K562 (cell line): ENCODE measurements around the gene CLCN5. TPM values are rescaled to one million over a fixed set of nuclear protein-coding genes. Genes with fewer than 3 reads are reported as not detected.

Experiments
- ATAC-seq: fragments of 200-7000 bp; cut with Tn5 transposase; 3 replicates; pipeline ENCODE4 v1.9.1; 2020; ENCODE audit warnings: moderate library complexity
- BruUV-seq: library from RNA; stranded (reverse); fragments of 400-500 nt; replicated peaks from 2 replicates; lab custom pipeline; 2021; lab: Mats Ljungman, UMichigan
- CTCF ChIA-PET: fragments of 300-600 bp; formaldehyde crosslinking; extraction: SDS; loops from one replicate; lab custom pipeline; 2021; ENCODE audit warnings: low intra/inter-chr PET ratio; lab: Yijun Ruan, JAX
- POLR2A ChIA-PET: fragments of 300-600, 350-650 bp; sonication (Branson Sonifier 250); formaldehyde crosslinking; extraction: SDS; loops from one replicate; lab custom pipeline; 2021; ENCODE audit warnings: antibody characterized with exemption, inconsistent platforms; lab: Yijun Ruan, JAX
- DNase-seq, 4 experiments: peaks; one replicate each; pipeline versions ENCODE4 v3.0.0 to v3.0.0-alpha.2; 2011 to 2018; ENCODE audit warnings: low spot score in 3 of 4, mixed read lengths in 3 of 4; ENCODE audit errors: extremely low read depth in 1 of 4
- FAIRE-seq: peaks from 2 replicates; lab custom pipeline; 2011; peaks lifted over from hg19 to GRCh38; lab: Jason Lieb, UNC
- H2AFZ ChIP-seq: 2 replicates; pipeline ENCODE4 v1.6.0; 2011; ENCODE audit warnings: low read depth, low read length, control low read depth, inconsistent platforms
- H3K27ac ChIP-seq: fragments of 200-600 bp; 3 replicates; pipeline ENCODE4 v1.8.0; 2011; ENCODE audit warnings: low read depth, mild to moderate bottlenecking, control low read depth, inconsistent platforms, low read length, moderate library complexity, mixed read lengths; ENCODE audit errors: extremely low read depth
- H3K27me3 ChIP-seq, 2 experiments: fragments of 300-600 bp in 1 of 2; 2 replicates in 1 of 2; 3 replicates in 1 of 2; pipeline versions ENCODE4 v1.6.0 to v1.8.0; 2011; ENCODE audit warnings: inconsistent platforms in 2 of 2, low read length in 2 of 2, mild to moderate bottlenecking in 1 of 2, mixed read lengths in 1 of 2, moderate library complexity in 1 of 2; ENCODE audit not compliant: control insufficient read depth in 2 of 2, insufficient read depth in 2 of 2
- H3K36me3 ChIP-seq: fragments of 300-600 bp; 3 replicates; pipeline ENCODE4 v1.8.0; 2011; ENCODE audit warnings: mild to moderate bottlenecking, low read length, inconsistent platforms; ENCODE audit not compliant: control insufficient read depth, insufficient read depth
- H3K4me1 ChIP-seq, 2 experiments: fragments of 200-600 bp in 1 of 2; replicated peaks in 1 of 2; 2 replicates in 1 of 2; 3 replicates in 1 of 2; pipeline versions ENCODE4 v1.5.1 to v1.8.0; 2011; ENCODE audit warnings: inconsistent platforms in 2 of 2, low read length in 2 of 2, mild to moderate bottlenecking in 1 of 2, mixed read lengths in 1 of 2, moderate library complexity in 1 of 2; ENCODE audit not compliant: control insufficient read depth in 2 of 2, insufficient read depth in 2 of 2
- H3K4me2 ChIP-seq: 2 replicates; pipeline ENCODE4 v1.6.1; 2011; ENCODE audit warnings: low read length, control low read depth, inconsistent platforms, mixed read lengths; ENCODE audit not compliant: insufficient read depth
- H3K4me3 ChIP-seq: fragments of 200-600 bp; sonication (generic), shearing (Covaris generic); 2 replicates; pipeline ENCODE4 v1.5.1; 2016; ENCODE audit warnings: control low read depth, inconsistent platforms
- H3K79me2 ChIP-seq: fragments of 200-600 bp; 3 replicates; pipeline ENCODE4 v1.8.0; 2011; ENCODE audit warnings: low read length, inconsistent platforms; ENCODE audit not compliant: control insufficient read depth, insufficient read depth
- H3K9ac ChIP-seq, 2 experiments: 2 replicates each; pipeline versions ENCODE4 v1.6.0 to v1.6.1; 2011; ENCODE audit warnings: low read depth in 2 of 2, low read length in 2 of 2, control low read depth in 1 of 2, inconsistent platforms in 1 of 2, mild to moderate bottlenecking in 1 of 2, mixed read lengths in 1 of 2; ENCODE audit not compliant: insufficient read depth in 1 of 2
- H3K9me1 ChIP-seq: one replicate; pipeline ENCODE4 v1.6.0; 2011; ENCODE audit warnings: inconsistent platforms, mild to moderate bottlenecking, low read length, moderate library complexity; ENCODE audit not compliant: control insufficient read depth, insufficient read depth
- H3K9me3 ChIP-seq: replicated peaks from 2 replicates; pipeline ENCODE4 v1.5.1; 2011; ENCODE audit warnings: low read depth, low read length, inconsistent platforms; ENCODE audit not compliant: control insufficient read depth, insufficient read depth
- H4K20me1 ChIP-seq: replicated peaks from 2 replicates; pipeline ENCODE4 v1.6.1; 2011; ENCODE audit warnings: low read length, inconsistent platforms, mixed read lengths; ENCODE audit not compliant: control insufficient read depth, insufficient read depth
- ARID2 ChIP-seq: fragments of 450-650 bp; IDR thresholded peaks from 2 replicates; pipeline ENCODE4 v1.6.1; 2017; ENCODE audit warnings: antibody characterized with exemption, mild to moderate bottlenecking
- ATF2 ChIP-seq: sonication (generic); formaldehyde crosslinking; IDR thresholded peaks from 2 replicates; pipeline ENCODE4 v1.8.1; 2022; ENCODE audit warnings: missing genetic modification reagents
- ATF4 ChIP-seq: fragments of 450-650 bp; formaldehyde crosslinking; IDR thresholded peaks from 2 replicates; pipeline ENCODE4 v1.4.0; 2022; ENCODE audit warnings: mild to moderate bottlenecking, moderate library complexity
- CC2D1A ChIP-seq: fragments of 450-650 bp; IDR thresholded peaks from 2 replicates; pipeline ENCODE4 v1.6.1; 2017; ENCODE audit warnings: mild to moderate bottlenecking
- ETS1 ChIP-seq: conservative IDR thresholded peaks from 2 replicates; pipeline ENCODE4 v1.6.1; 2011; ENCODE audit warnings: low read depth, mild to moderate bottlenecking, low read length; ENCODE audit not compliant: control insufficient read depth
- GTF3C2 ChIP-seq: IDR thresholded peaks from 3 replicates; pipeline ENCODE4 v1.6.1; 2011; ENCODE audit warnings: borderline replicate concordance, mild to moderate bottlenecking, moderate library complexity; ENCODE audit not compliant: insufficient read length; ENCODE audit errors: extremely low read depth
- HDAC6 ChIP-seq: IDR thresholded peaks from 2 replicates; pipeline ENCODE4 v1.6.1; 2012; ENCODE audit warnings: low read depth, mild to moderate bottlenecking, control low read depth, inconsistent platforms, low read length, moderate library complexity
- HMG20B ChIP-seq: fragments of 250-450 bp; sonication (Bioruptor Pico); IDR thresholded peaks from 2 replicates; pipeline ENCODE4 v1.5.0; 2021; ENCODE audit warnings: mild to moderate bottlenecking
- NONO ChIP-seq, 2 experiments: fragments of 200-400 bp in 1 of 2; fragments of 450-650 bp in 1 of 2; formaldehyde crosslinking in 1 of 2; IDR thresholded peaks; 2 replicates each; pipeline ENCODE4 v1.6.1; 2017; ENCODE audit warnings: low read depth in 2 of 2, mild to moderate bottlenecking in 2 of 2, moderate library complexity in 2 of 2, low read length in 1 of 2
- RCOR1 ChIP-seq, 2 experiments: IDR thresholded peaks; 2 replicates each; pipeline ENCODE4 v1.6.1; 2012; ENCODE audit warnings: low read depth in 2 of 2, low read length in 2 of 2, borderline replicate concordance in 1 of 2, improper control_type of control experiment in 1 of 2
- RFX5 ChIP-seq: IDR thresholded peaks from 2 replicates; pipeline ENCODE4 v1.6.1; 2011; ENCODE audit warnings: low read depth, mild to moderate bottlenecking, improper control_type of control experiment, low read length
- SAFB ChIP-seq: fragments of 200-400 bp; formaldehyde crosslinking; IDR thresholded peaks from 2 replicates; pipeline ENCODE4 v1.6.1; 2017; ENCODE audit warnings: low read depth, low read length, borderline replicate concordance
- SMAD2 ChIP-seq: fragments of 150-350 bp; IDR thresholded peaks from 2 replicates; pipeline ENCODE4 v1.6.1; 2014; ENCODE audit warnings: low read depth, mild to moderate bottlenecking, low read length
- SMAD4 ChIP-seq: fragments of 250-450 bp; sonication (Bioruptor Pico); conservative IDR thresholded peaks from 2 replicates; pipeline ENCODE4 v1.8.0; 2021; ENCODE audit warnings: inconsistent platforms, mild to moderate bottlenecking, moderate library complexity
- TEAD1 ChIP-seq, 2 experiments: fragments of 450-650 bp in 1 of 2; sonication (generic) in 1 of 2; formaldehyde crosslinking; IDR thresholded peaks; 2 replicates each; pipeline versions ENCODE4 v1.4.0 to v1.8.0; 2020 to 2022; ENCODE audit warnings: mild to moderate bottlenecking in 2 of 2, missing genetic modification reagents in 1 of 2
- U2AF2 ChIP-seq: fragments of 200-400 bp; formaldehyde crosslinking; optimal IDR thresholded peaks from 2 replicates; pipeline ENCODE3; 2017; ENCODE audit warnings: low read depth, mild to moderate bottlenecking, low read length
- WHSC1 ChIP-seq: IDR thresholded peaks from one replicate; pipeline ENCODE4 v1.6.1; 2012; ENCODE audit warnings: low read length, control low read depth, inconsistent platforms
- XRCC4 ChIP-seq: IDR thresholded peaks from one replicate; pipeline ENCODE4 v1.6.1; 2011; ENCODE audit not compliant: insufficient read depth, insufficient read length; ENCODE audit errors: extremely low read depth
- in situ Hi-C: fragments of 300-500 bp; cut with MboI; formaldehyde crosslinking; loops from 4 replicates; pipeline ENCODE4 v1.15.0; 2018; ENCODE audit warnings: inconsistent platforms, mixed read lengths
- intact Hi-C: fragments of 100-400 bp; cut with micrococcal nuclease; formaldehyde crosslinking; loops from 2 replicates; pipeline ENCODE4 v1.14.2; 2022
- polyA plus RNA-seq, 8 experiments: library from polyadenylated mRNA; depleted of rRNA in 4 of 8; stranded (reverse) in 5 of 8; unstranded in 3 of 8; fragments of >200 nt; fragmentation: Nextera tagmentation in 2 of 8; fragmentation: Illumina TruSeq in 1 of 8; extraction: Ambion mirVana in 2 of 8; extraction: Trizol in 1 of 8; gene quantifications; 2 replicates each; pipeline versions ENCODE4 v1.2.1 to v1.2.3, GENCODE V29; 2011 to 2014; ENCODE audit warnings: inconsistent platforms in 1 of 8, missing spikeins in 1 of 8
- total RNA-seq, 7 experiments: library from RNA; depleted of rRNA in 6 of 7; stranded (reverse); fragments of >200 nt in 6 of 7; fragmentation: Illumina TruSeq in 2 of 7; extraction: Trizol in 2 of 7; gene quantifications; 2 replicates each; pipeline versions ENCODE4 v1.2.1 to v1.2.3, GENCODE V29; 2011 to 2021; ENCODE audit warnings: low replicate concordance in 1 of 7

Gene CLCN5
- total and polyA plus RNA-seq, 9 of the 15 experiments (the other 6 are each of a cell fraction or from before 2014, with no cell fraction given) = 0.94 to 11.8 (median 7.1) TPM

GRCh38 chrX:50035126-50035525 is 112.7 kb downstream of the CLCN5 start:
- in situ Hi-C loops (no loop called here), intact Hi-C loops (no loop called here)
- no peaks in the 10 kb centered on the region for H3K79me2 ChIP-seq
- H3K27ac ChIP-seq = no peak overlapping the region
- no peak overlapping the region for H2AFZ ChIP-seq
- no TSS peak for BruUV-seq
- no peak overlapping the region for H3K4me2 ChIP-seq
- DNase-seq = no peak
- H4K20me1 ChIP-seq = no peaks in the 10 kb centered on the region
- ATAC-seq = no peak
- FAIRE-seq = no peak
- no peaks in the 10 kb centered on the region for H3K36me3 ChIP-seq
- H3K27me3 ChIP-seq = no peaks in the 10 kb centered on the region
- ChIA-PET POLR2A (no interaction called here), CTCF (no interaction called here)
- no peaks in the 10 kb centered on the region for H3K9me3 ChIP-seq
- no peaks in the 10 kb centered on the region for H3K4me1 ChIP-seq
- no peak overlapping the region for H3K4me3 ChIP-seq
- H3K9me1 ChIP-seq = no peaks in the 10 kb centered on the region
- H3K9ac ChIP-seq = no peak overlapping the region
- TF ChIP-seq SMAD4 (CRISPR knock-in tag) (no peak), NONO (IDR thresholded peaks at IDR 0.05; ENCODE audit: low read depth in 2 of 2, low read length in 1 of 2) (no peak), SMAD2 (no peak), ARID2 (no peak), HDAC6 (no peak), TEAD1 (CRISPR knock-in tag; IDR thresholded peaks at IDR 0.05) (no peak), ATF4 (no peak), XRCC4 (no peak), RFX5 (no peak), GTF3C2 (no peak), RCOR1 (IDR thresholded peaks at IDR 0.05; ENCODE audit: borderline replicate concordance in 1 of 2, low read depth in 2 of 2, low read length in 2 of 2) (no peak), SAFB (no peak), CC2D1A (no peak), WHSC1 (no peak), U2AF2 (no peak), ETS1 (no peak), ATF2 (CRISPR knock-in tag) (no peak), HMG20B (CRISPR knock-in tag) (no peak)
